Left lung (tissue), 10 donors: ENCODE results near the gene EN2. TPM values are rescaled to one million over a fixed set of nuclear protein-coding genes. Genes with fewer than 3 reads are reported as not detected.

Experiments
- ATAC-seq: fragments of 200-7000 bp; cut with Tn5 transposase; one replicate; pipeline ENCODE4 v1.9.1; 2020; ENCODE audit warnings: moderate library complexity
- DNase-seq, 4 donors: peaks; one replicate each; pipeline ENCODE4 v3.0.0-alpha.2; 2013 to 2020
- H3K27ac ChIP-seq, 2 donors: fragments of 200-600 bp; sonication (generic) in 1 of 2; one replicate each; pipeline versions ENCODE4 v1.5.0 to v1.8.0; 2020 to 2021
- H3K27me3 ChIP-seq, 2 donors: fragments of 200-600 bp; sonication (generic) in 1 of 2; one replicate each; pipeline versions ENCODE4 v1.5.0 to v1.8.0; 2020 to 2021
- H3K36me3 ChIP-seq, 2 donors: fragments of 200-600 bp; sonication (generic) in 1 of 2; one replicate each; pipeline versions ENCODE4 v1.5.0 to v1.8.0; 2020 to 2021
- H3K4me1 ChIP-seq, 2 donors: fragments of 200-600 bp; one replicate each; pipeline ENCODE4 v1.8.0; 2021
- H3K4me3 ChIP-seq, 2 donors: fragments of 200-600 bp; sonication (generic) in 1 of 2; one replicate each; pipeline versions ENCODE4 v1.5.0 to v1.8.0; 2020 to 2021; ENCODE audit warnings: mild to moderate bottlenecking in 1 of 2
- H3K9me3 ChIP-seq, 2 donors: fragments of 200-600 bp; sonication (generic) in 1 of 2; one replicate each; pipeline versions ENCODE4 v1.5.0 to v1.8.0; 2020 to 2021
- intact Hi-C, 2 donors: fragments of 100-400 bp; cut with DNase I; formaldehyde crosslinking; loops; one replicate each; pipeline versions ENCODE4 v1.11.2 to v1.14.2; 2022
- polyA plus RNA-seq, 6 donors: library from polyadenylated mRNA; unstranded; fragments of 120-200 nt; gene quantifications; one replicate each; pipeline ENCODE4 v1.2.1, GENCODE V29; 2013; ENCODE audit not compliant: insufficient read length in 6 of 6
- total RNA-seq, 2 donors: library from RNA; stranded (reverse); fragmentation: NEBNext Ultra II Directional; extraction: Animal tissue kit (Norgen Biotek cat#: 25700); gene quantifications; one replicate each; pipeline ENCODE4 v1.2.1, GENCODE V29; 2021
- TF ChIP-seq, protein P1 (sequence below), 2 donors: fragments of 200-600 bp; sonication (generic) in 1 of 2; IDR thresholded peaks; one replicate each; pipeline versions ENCODE4 v1.5.0 to v1.8.0; 2021; ENCODE audit warnings: antibody characterized with exemption in 2 of 2
- donor health status: DM: no; HTN: yes; CAD: no.
- donor health status: DM: no; HTN: no; CAD: no.

The EN2 gene
- total and polyA plus RNA-seq, 8 donors: not detected

- TF ChIP-seq, protein P1, sequence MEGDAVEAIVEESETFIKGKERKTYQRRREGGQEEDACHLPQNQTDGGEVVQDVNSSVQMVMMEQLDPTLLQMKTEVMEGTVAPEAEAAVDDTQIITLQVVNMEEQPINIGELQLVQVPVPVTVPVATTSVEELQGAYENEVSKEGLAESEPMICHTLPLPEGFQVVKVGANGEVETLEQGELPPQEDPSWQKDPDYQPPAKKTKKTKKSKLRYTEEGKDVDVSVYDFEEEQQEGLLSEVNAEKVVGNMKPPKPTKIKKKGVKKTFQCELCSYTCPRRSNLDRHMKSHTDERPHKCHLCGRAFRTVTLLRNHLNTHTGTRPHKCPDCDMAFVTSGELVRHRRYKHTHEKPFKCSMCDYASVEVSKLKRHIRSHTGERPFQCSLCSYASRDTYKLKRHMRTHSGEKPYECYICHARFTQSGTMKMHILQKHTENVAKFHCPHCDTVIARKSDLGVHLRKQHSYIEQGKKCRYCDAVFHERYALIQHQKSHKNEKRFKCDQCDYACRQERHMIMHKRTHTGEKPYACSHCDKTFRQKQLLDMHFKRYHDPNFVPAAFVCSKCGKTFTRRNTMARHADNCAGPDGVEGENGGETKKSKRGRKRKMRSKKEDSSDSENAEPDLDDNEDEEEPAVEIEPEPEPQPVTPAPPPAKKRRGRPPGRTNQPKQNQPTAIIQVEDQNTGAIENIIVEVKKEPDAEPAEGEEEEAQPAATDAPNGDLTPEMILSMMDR (IDR thresholded peaks at IDR 0.05): no peak
- intact Hi-C loops: no loop called here
- H3K9me3 ChIP-seq: no peaks in the 10 kb centered on the region
- no peak overlapping the region for H3K27ac ChIP-seq
- no peak overlapping the region for H3K4me3 ChIP-seq
- DNase-seq (no peak), ATAC-seq (no peak)
- H3K36me3 ChIP-seq: no peaks in the 10 kb centered on the region
- peaks cover 18 to 96% of the 10 kb centered on the region in 2 donors for H3K27me3 ChIP-seq
- peaks cover 0 to under 1% of the 10 kb centered on the region in 2 donors for H3K4me1 ChIP-seq
Measured at GRCh38 chr7:155496267-155497005, 38.5 kb downstream of the EN2 start.

DNA sequence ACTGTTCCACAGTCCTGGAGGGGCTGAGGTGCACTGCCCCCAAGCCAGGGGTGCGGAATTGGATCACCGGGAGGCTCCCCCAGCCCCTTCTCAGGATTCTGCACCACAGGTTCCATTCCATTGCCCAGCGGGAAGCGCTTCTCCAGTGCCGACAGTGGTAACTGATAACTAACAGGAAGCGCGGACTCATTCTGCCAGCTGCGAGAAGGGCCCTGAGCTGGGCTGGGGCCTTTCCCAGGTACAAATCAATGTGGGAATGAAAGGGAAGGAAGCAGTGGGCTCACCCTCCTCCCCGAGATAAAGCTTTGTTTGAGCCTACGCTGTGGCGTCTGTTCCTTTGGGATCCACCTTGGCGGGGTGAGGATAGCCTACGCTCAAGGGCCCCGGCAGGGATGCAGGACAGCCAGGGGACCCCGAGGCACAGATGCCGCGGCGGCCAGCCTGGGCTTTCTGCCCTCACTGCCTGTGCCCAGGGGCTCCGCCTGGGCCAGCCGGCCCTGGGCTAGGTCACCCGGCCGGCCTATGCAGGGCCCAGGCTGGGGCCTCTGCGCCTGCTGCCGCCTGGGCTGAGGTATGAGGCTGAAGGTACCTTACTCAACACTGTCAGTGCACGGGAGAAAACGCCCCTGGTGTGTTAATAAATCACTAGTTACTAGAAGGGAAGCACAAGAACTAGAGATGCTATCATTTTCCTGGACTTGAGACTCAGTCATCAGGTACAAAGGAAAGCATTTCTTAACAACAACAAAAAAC, 39.4 kb downstream of the EN2 start:
- DNase-seq (peak in 1 of 4 donors; percentile 24), ATAC-seq (no peak)
- H3K9me3 ChIP-seq: no peaks in the 10 kb centered on the region
- intact Hi-C loops: no loop called here
- peaks cover 25 to 96% of the 10 kb centered on the region in 2 donors for H3K27me3 ChIP-seq
- H3K4me3 ChIP-seq: no peak overlapping the region
- H3K27ac ChIP-seq: no peak overlapping the region
- TF ChIP-seq, protein P1 (IDR thresholded peaks at IDR 0.05): no peak
- H3K36me3 ChIP-seq: no peaks in the 10 kb centered on the region
- H3K4me1 ChIP-seq: no peaks in the 10 kb centered on the region

DNA sequence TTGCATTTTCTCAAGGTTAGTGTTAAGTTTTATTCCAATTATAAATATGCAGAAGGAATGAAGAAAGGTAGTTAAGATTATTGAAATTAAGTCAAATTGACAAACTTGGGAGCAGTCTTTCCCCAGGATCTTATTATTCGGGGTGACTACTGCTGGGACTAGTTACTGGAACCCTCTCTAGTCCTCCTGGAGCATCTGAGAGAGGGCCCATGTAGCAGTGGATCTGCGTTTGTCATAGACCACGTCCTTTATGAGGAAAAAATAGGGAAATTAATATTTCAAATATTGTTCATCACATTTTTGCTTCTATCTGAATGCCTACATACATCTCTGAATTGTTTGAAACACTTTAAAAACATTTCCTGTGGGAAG, 47.5 kb downstream of the EN2 start:
- TF ChIP-seq, protein P1 (IDR thresholded peaks at IDR 0.05): no peak
- Histone ChIP-seq H3K4me3 (no peak overlapping the region), H3K4me1 (peaks cover 0 to 7% of the 10 kb centered on the region in 2 donors), H3K27me3 (peaks cover 90 to 100% of the 10 kb centered on the region in 2 donors), H3K9me3 (no peaks in the 10 kb centered on the region), H3K36me3 (no peaks in the 10 kb centered on the region), H3K27ac (no peak overlapping the region)
- intact Hi-C loops: no loop called here
- no peak for ATAC-seq
- DNase-seq: no peak

DNA sequence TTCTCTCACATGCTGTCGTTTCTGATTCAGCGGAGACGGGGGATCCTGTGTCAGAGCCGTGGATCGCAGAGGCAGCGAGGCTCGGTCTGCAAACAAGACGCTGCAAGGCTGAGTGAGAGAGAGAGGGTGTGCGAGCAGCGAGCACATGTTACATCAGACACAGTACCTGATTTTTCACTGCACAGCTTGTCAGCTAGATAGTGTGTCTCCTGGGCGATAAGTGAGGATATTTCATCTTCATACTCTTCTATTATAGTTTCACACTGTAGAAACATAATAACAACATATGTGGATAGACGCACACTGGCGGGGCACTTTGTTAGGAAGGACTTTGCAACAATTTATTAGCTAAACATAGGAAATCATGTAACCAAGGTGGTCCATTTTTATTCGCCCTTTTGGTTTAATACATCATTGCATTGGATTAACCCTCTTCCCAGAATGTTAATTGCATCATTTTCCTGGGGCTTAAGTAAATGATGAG, 49.0 kb downstream of the EN2 start:
- no peak overlapping the region for H3K27ac ChIP-seq
- TF ChIP-seq, protein P1 (IDR thresholded peaks at IDR 0.05): no peak
- H3K9me3 ChIP-seq: no peaks in the 10 kb centered on the region
- peaks cover 94 to 100% of the 10 kb centered on the region in 2 donors for H3K27me3 ChIP-seq
- no peak overlapping the region for H3K4me3 ChIP-seq
- ATAC-seq (no peak), DNase-seq (no peak)
- H3K36me3 ChIP-seq: no peaks in the 10 kb centered on the region
- H3K4me1 ChIP-seq: peaks cover 0 to 7% of the 10 kb centered on the region in 2 donors
- intact Hi-C loops: no loop called here

GRCh38 chr7:155507576-155507975, 49.6 kb downstream of the EN2 start:
- TF ChIP-seq, protein P1 (IDR thresholded peaks at IDR 0.05): no peak
- Histone ChIP-seq H3K4me1 (peaks cover 0 to 7% of the 10 kb centered on the region in 2 donors), H3K36me3 (no peaks in the 10 kb centered on the region), H3K27me3 (peaks cover 95 to 100% of the 10 kb centered on the region in 2 donors), H3K4me3 (no peak overlapping the region), H3K9me3 (no peaks in the 10 kb centered on the region), H3K27ac (no peak overlapping the region)
- no peak for DNase-seq
- intact Hi-C loops: no loop called here
- ATAC-seq: no peak
